HEK293T (cell line): Measurements from ENCODE around the gene CSN2.

Experiments used
- CTCF ChIA-PET: fragments of 350-600 bp; formaldehyde crosslinking; extraction: SDS; loops from one replicate; lab custom pipeline; 2021; ENCODE audit warnings: antibody characterized with exemption, inconsistent platforms; lab: Yijun Ruan, JAX
- POLR2A ChIA-PET: fragments of 350-600 bp; formaldehyde crosslinking; extraction: SDS; loops from one replicate; lab custom pipeline; 2020; ENCODE audit warnings: antibody characterized with exemption, inconsistent platforms; lab: Yijun Ruan, JAX
- DNase-seq: peaks from one replicate; pipeline ENCODE4 v3.0.0; 2012; ENCODE audit warnings: mixed read lengths; ENCODE audit errors: extremely low spot score
- ARNT ChIP-seq: fragments of 450-650 bp; IDR thresholded peaks from 2 replicates; pipeline ENCODE4 v1.6.1; 2017; ENCODE audit warnings: mild to moderate bottlenecking
- BHLHE40 ChIP-seq: fragments of 450-650 bp; IDR thresholded peaks from 2 replicates; pipeline ENCODE4 v1.6.1; 2016; ENCODE audit warnings: mild to moderate bottlenecking, moderate library complexity, borderline replicate concordance
- CTBP1 ChIP-seq: fragments of 450-650 bp; IDR thresholded peaks from 2 replicates; pipeline ENCODE4 v1.6.1; 2016; ENCODE audit warnings: borderline replicate concordance
- ELF4 ChIP-seq: fragments of 450-650 bp; IDR thresholded peaks from 2 replicates; pipeline ENCODE4 v1.6.1; 2017; ENCODE audit warnings: antibody characterized with exemption
- FOXA1 ChIP-seq: fragments of 450-650 bp; IDR thresholded peaks from 2 replicates; pipeline ENCODE4 v1.6.1; 2016; ENCODE audit warnings: mild to moderate bottlenecking
- FOXK2 ChIP-seq: fragments of 450-650 bp; IDR thresholded peaks from 2 replicates; pipeline ENCODE4 v1.6.1; 2016; ENCODE audit warnings: mild to moderate bottlenecking
- FOXM1 ChIP-seq: fragments of 450-650 bp; IDR thresholded peaks from 2 replicates; pipeline ENCODE4 v1.6.1; 2017; ENCODE audit warnings: mild to moderate bottlenecking, borderline replicate concordance
- HDGF ChIP-seq: fragments of 450-650 bp; IDR thresholded peaks from 2 replicates; pipeline ENCODE4 v1.6.1; 2017; ENCODE audit warnings: antibody characterized with exemption, borderline replicate concordance
- L3MBTL2 ChIP-seq: fragments of 450-650 bp; conservative IDR thresholded peaks from 2 replicates; pipeline ENCODE4 v1.6.1; 2016; ENCODE audit warnings: mild to moderate bottlenecking
- LEF1 ChIP-seq: fragments of 450-650 bp; IDR thresholded peaks from 2 replicates; pipeline ENCODE4 v1.6.1; 2017; ENCODE audit warnings: mild to moderate bottlenecking, borderline replicate concordance
- SP1 ChIP-seq: fragments of 450-650 bp; IDR thresholded peaks from 2 replicates; pipeline ENCODE4 v1.6.1; 2017
- SUZ12 ChIP-seq: fragments of 450-650 bp; IDR thresholded peaks from 2 replicates; pipeline ENCODE4 v1.6.1; 2016; ENCODE audit warnings: mild to moderate bottlenecking
- TARDBP ChIP-seq: fragments of 450-650 bp; IDR thresholded peaks from 2 replicates; pipeline ENCODE4 v1.6.1; 2016
- ZNF384 ChIP-seq: fragments of 450-650 bp; IDR thresholded peaks from 2 replicates; pipeline ENCODE4 v1.6.1; 2016
- TF ChIP-seq, protein P1 (sequence below): fragments of 450-650 bp; IDR thresholded peaks from 2 replicates; pipeline ENCODE4 v1.6.1; 2016

CSN2 gene, protein sequence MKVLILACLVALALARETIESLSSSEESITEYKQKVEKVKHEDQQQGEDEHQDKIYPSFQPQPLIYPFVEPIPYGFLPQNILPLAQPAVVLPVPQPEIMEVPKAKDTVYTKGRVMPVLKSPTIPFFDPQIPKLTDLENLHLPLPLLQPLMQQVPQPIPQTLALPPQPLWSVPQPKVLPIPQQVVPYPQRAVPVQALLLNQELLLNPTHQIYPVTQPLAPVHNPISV

GRCh38 chr4:69965628-69966027, at the start of gene CSN2:
Gene CSN2, minus strand, starts transcription at chr4:69965728. Its CDS starts 4,733 bp downstream, at chr4:69960995.
- ChIA-PET CTCF (no interaction called here), POLR2A (no interaction called here)
- TF ChIP-seq SP1, result no peak
- TF ChIP-seq FOXA1, result no peak
- TF ChIP-seq BHLHE40, result no peak
- no peak for TF ChIP-seq SUZ12
- DNase-seq, result no peak

DNA sequence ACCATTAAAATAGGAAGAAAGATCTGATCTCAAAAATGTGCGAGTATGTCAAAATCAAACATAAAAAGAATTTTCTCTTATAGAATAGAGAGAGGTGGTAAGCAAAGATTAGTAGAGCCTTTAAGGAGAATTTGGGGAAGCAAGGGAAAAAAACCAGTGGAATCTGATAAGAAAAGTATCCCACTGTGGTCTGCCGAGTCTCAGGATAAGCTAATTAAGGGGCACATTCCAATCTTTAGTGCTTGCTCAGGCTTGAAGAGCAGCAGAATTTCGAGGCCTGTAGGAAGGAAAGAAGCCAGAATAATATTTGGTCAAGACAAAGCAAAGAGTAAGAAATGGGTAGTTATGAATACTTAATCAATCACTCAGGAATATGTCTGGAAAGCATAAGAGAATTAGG, 43.2 kb upstream of the CSN2 start:
- CTCF ChIA-PET, result no interaction called here
- no peak for DNase-seq
- POLR2A ChIA-PET, result no interaction called here
- TF ChIP-seq CTBP1, result no peak
- TF ChIP-seq SP1, result no peak
- TF ChIP-seq LEF1, result no peak
- no peak for TF ChIP-seq BHLHE40
- TF ChIP-seq ZNF384, result no peak
- TF ChIP-seq, protein P1, sequence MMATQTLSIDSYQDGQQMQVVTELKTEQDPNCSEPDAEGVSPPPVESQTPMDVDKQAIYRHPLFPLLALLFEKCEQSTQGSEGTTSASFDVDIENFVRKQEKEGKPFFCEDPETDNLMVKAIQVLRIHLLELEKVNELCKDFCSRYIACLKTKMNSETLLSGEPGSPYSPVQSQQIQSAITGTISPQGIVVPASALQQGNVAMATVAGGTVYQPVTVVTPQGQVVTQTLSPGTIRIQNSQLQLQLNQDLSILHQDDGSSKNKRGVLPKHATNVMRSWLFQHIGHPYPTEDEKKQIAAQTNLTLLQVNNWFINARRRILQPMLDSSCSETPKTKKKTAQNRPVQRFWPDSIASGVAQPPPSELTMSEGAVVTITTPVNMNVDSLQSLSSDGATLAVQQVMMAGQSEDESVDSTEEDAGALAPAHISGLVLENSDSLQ, result no peak
- TF ChIP-seq SUZ12, result no peak
- no peak for TF ChIP-seq TARDBP
- no peak for TF ChIP-seq FOXA1
- TF ChIP-seq L3MBTL2, result no peak
- no peak for TF ChIP-seq ARNT
- TF ChIP-seq FOXM1, result no peak
- TF ChIP-seq HDGF, result no peak

GRCh38 chr4:70002507-70002906, 37.0 kb upstream of the CSN2 start:
- CTCF ChIA-PET, result no interaction called here
- TF ChIP-seq FOXA1, result no peak
- POLR2A ChIA-PET, result no interaction called here
- DNase-seq, result no peak

GRCh38 chr4:70000711-70001110, 35.2 kb upstream of the CSN2 start:
- POLR2A ChIA-PET, result no interaction called here
- CTCF ChIA-PET, result no interaction called here
- TF ChIP-seq BHLHE40 (no peak), ARNT (no peak), SP1 (no peak), HDGF (no peak), FOXA1 (no peak), LEF1 (no peak), TARDBP (no peak), ZNF384 (no peak), FOXM1 (no peak), FOXK2 (no peak), ELF4 (no peak), SUZ12 (no peak), L3MBTL2 (no peak)
- TF ChIP-seq, protein P1, result no peak
- DNase-seq, result no peak

DNA sequence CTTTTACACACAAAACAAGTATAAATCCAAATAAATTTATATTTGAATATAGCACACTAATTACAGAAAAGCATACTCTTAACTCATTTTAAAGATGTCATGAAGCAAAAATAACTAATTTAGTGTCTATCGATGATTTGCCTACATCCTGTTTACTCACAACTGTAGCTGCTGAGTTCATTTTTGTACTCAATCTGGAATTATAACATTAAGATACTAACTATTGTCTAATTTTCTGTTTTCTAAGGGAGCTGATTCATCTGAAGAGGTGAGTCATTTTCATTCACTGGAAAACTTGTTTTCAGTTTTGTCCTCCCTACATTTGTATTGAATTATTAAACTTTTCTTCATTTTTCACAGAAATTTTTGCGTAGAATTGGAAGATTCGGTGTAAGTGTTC, 33.9 kb upstream of the CSN2 start:
- ChIA-PET CTCF (no interaction called here), POLR2A (no interaction called here)
- no peak for DNase-seq
- TF ChIP-seq SUZ12 (no peak), CTBP1 (no peak), ARNT (no peak), FOXM1 (no peak)

DNA sequence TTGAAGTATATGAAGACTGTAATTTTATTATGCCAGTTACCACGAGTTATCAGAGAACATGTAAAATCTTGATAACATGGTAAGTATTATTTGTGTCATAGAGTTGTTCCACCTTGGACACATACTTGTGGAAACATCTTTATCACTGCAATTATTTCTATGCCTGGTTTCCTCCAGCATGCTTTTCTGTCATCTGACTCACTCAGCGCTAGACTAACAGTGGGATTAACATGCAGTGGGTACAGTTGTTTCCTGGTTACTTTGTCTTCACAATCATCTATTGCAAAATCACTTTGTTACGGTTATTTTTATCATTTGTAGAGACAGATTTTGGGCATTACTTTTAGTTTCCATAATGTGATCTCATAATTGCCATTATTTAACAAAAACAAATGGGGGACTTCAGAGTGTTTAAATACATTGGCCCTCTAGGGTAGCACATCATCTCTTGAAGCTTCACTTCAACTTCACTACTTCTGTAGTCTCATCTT, 30.0 kb upstream of the CSN2 start, which contains the start of gene STATH:
Gene STATH, plus strand, starts transcription at position 441 of the 491 bp plus-strand sequence. CDS start 2,472 bp downstream, outside the sequence.
- CTCF ChIA-PET, result no interaction called here
- DNase-seq, result no peak
- TF ChIP-seq, protein P1, result no peak
- TF ChIP-seq SP1, result no peak
- POLR2A ChIA-PET, result no interaction called here

DNA sequence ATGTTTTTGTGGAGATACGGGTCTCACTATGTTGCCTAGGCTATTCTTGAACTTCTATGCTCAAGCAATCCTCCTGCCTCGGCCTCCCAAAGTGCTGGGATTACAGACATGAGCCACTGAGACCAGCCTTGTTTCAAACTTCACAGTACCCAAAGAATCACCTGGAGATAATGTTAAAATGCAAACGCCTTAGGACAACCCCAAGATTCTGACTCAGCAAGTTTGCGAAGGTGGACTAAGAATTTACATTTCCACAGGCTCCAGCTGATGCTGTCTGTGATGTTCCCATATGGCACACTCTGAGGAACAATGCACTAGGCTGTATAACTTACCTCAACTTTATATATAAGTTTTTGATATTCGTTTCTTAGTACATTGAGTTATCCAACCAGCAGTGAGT, 29.3 kb upstream of the CSN2 start:
- ChIA-PET POLR2A (no interaction called here), CTCF (no interaction called here)
- TF ChIP-seq FOXK2 (no peak), L3MBTL2 (no peak)
- no peak for DNase-seq

GRCh38 chr4:69991016-69991415, 25.5 kb upstream of the CSN2 start:
- CTCF ChIA-PET, result no interaction called here
- DNase-seq, result no peak
- TF ChIP-seq FOXK2 (no peak), HDGF (no peak), FOXM1 (no peak), ELF4 (no peak), L3MBTL2 (no peak)

More at GRCh38 chr4:69991016-69991415, 25.5 kb upstream of the CSN2 start:
- POLR2A ChIA-PET, result no interaction called here
